Prostate gland (tissue), 2 donors: ENCODE data around the gene ALG8. TPM values are rescaled to one million over a fixed set of nuclear protein-coding genes. Genes with fewer than 3 reads are reported as not detected.

Experiments
- DNase-seq: peaks from one replicate; pipeline ENCODE4 v3.0.0-alpha.2; 2019; ENCODE audit warnings: low spot score
- H3K27ac ChIP-seq, 2 donors: fragments of 200-600 bp; sonication (generic); 2 replicates each; pipeline ENCODE4 v1.5.1; 2017 to 2019
- H3K27me3 ChIP-seq: fragments of 200-600 bp; sonication (generic); replicated peaks from 2 replicates; pipeline ENCODE4 v1.5.1; 2019; ENCODE audit not compliant: insufficient read depth
- H3K36me3 ChIP-seq, 2 donors: fragments of 200-600 bp; sonication (generic); 1 replicate in 1 of 2; 2 replicates in 1 of 2; pipeline versions ENCODE4 v1.5.1 to v1.8.1; 2017 to 2019
- H3K4me1 ChIP-seq: fragments of 200-600 bp; sonication (generic); replicated peaks from 2 replicates; pipeline ENCODE4 v1.5.1; 2019
- H3K4me3 ChIP-seq, 2 donors: fragments of 200-600 bp; sonication (generic); 2 replicates each; pipeline ENCODE4 v1.5.1; 2017 to 2019
- H3K9me3 ChIP-seq: fragments of 200-600 bp; sonication (generic); 2 replicates; pipeline ENCODE4 v1.5.1; 2017
- CTCF ChIP-seq, 4 experiments: fragments of 200-600 bp in 2 of 4; fragments of 450-650 bp in 2 of 4; sonication (generic) in 2 of 4; IDR thresholded peaks; 1 replicate in 3 of 4; 2 replicates in 1 of 4; pipeline ENCODE4 v1.5.1; 2016 to 2019; ENCODE audit warnings: antibody characterized with exemption in 4 of 4, mild to moderate bottlenecking in 2 of 4, moderate library complexity in 2 of 4
- POLR2A ChIP-seq: fragments of 450-650 bp; IDR thresholded peaks from one replicate; pipeline ENCODE4 v1.6.1; 2016; ENCODE audit warnings: antibody characterized with exemption, mild to moderate bottlenecking
- POLR2AphosphoS5 ChIP-seq: sonication (generic); formaldehyde crosslinking; IDR thresholded peaks from one replicate; pipeline ENCODE4 v1.6.1; 2017; ENCODE audit warnings: antibody characterized with exemption
- WGBS: methylation state at CpG from one replicate; pipeline ENCODE4 v1.1.5; 2018; 5-methylcytosine and 5-hydroxymethylcytosine counted together
- intact Hi-C: fragments of 100-400 bp; cut with DNase I; formaldehyde crosslinking; loops from one replicate; pipeline ENCODE4 v1.14.2; 2022
- total RNA-seq, 2 donors: library from RNA; depleted of rRNA; stranded (reverse); fragments of >200 nt; gene quantifications; one replicate each; pipeline ENCODE4 v1.1.0, GENCODE V29; 2016

Gene ALG8
- total RNA-seq, 2 donors from 2014 or later = 34.0 to 50.3 TPM

GRCh38 chr11:78138694-78139421, 568 bp downstream of the ALG8 start:
- H3K36me3 ChIP-seq = no peaks in the 10 kb centered on the region
- no peaks in the 10 kb centered on the region for H3K27me3 ChIP-seq
- TF ChIP-seq CTCF (IDR thresholded peaks at IDR 0.05) = no peak
- no peak for TF ChIP-seq POLR2A
- no peak for TF ChIP-seq POLR2AphosphoS5
- H3K9me3 ChIP-seq = no peaks in the 10 kb centered on the region
- intact Hi-C loops = no loop called here
- WGBS = 21% methylated on average over 12 of the region's 12 CpGs
- peaks cover 4% of the 10 kb centered on the region for H3K4me1 ChIP-seq
- peak overlapping the region; percentile 59 to 70 for H3K27ac ChIP-seq
- no peak for DNase-seq
- peak overlapping the region; percentile 50 to 75 for H3K4me3 ChIP-seq

GRCh38 chr11:78138291-78138690, 1.1 kb downstream of the ALG8 start:
- Histone ChIP-seq H3K36me3 (no peaks in the 10 kb centered on the region), H3K27ac (no peak overlapping the region), H3K9me3 (no peaks in the 10 kb centered on the region), H3K4me3 (no peak overlapping the region), H3K4me1 (peaks cover 4% of the 10 kb centered on the region), H3K27me3 (no peaks in the 10 kb centered on the region)
- TF ChIP-seq CTCF (IDR thresholded peaks at IDR 0.05) (no peak), POLR2A (no peak), POLR2AphosphoS5 (no peak)
- intact Hi-C loops = no loop called here
- DNase-seq = no peak
- 94% methylated on average over 4 of the region's 4 CpGs for WGBS

- TF ChIP-seq POLR2AphosphoS5 = no peak
- TF ChIP-seq POLR2A = no peak
- no peak for TF ChIP-seq CTCF (IDR thresholded peaks at IDR 0.05)
Observed at GRCh38 chr11:78132475-78132874, 7.0 kb downstream of the ALG8 start.

GRCh38 chr11:78131956-78132355, 7.5 kb downstream of the ALG8 start:
- no peaks in the 10 kb centered on the region for H3K27me3 ChIP-seq
- H3K4me1 ChIP-seq = no peaks in the 10 kb centered on the region
- DNase-seq = no peak
- TF ChIP-seq CTCF (IDR thresholded peaks at IDR 0.05) = no peak
- TF ChIP-seq POLR2AphosphoS5 = no peak
- no peak for TF ChIP-seq POLR2A
- no peaks in the 10 kb centered on the region for H3K36me3 ChIP-seq
- intact Hi-C loops = no loop called here
- H3K4me3 ChIP-seq = no peak overlapping the region
- WGBS = 81% methylated on average over 3 of the region's 3 CpGs
- no peak overlapping the region for H3K27ac ChIP-seq
- H3K9me3 ChIP-seq = no peaks in the 10 kb centered on the region

More at GRCh38 chr11:78132475-78132874, 7.0 kb downstream of the ALG8 start:
- no peak overlapping the region for H3K4me3 ChIP-seq
- 95% methylated on average over 2 of the region's 2 CpGs for WGBS
- no peaks in the 10 kb centered on the region for H3K9me3 ChIP-seq
- no peak overlapping the region for H3K27ac ChIP-seq
- H3K36me3 ChIP-seq = no peaks in the 10 kb centered on the region
- H3K27me3 ChIP-seq = no peaks in the 10 kb centered on the region
- no peak for DNase-seq
- intact Hi-C loops = no loop called here
- no peaks in the 10 kb centered on the region for H3K4me1 ChIP-seq

GRCh38 chr11:78127403-78127802, 12.0 kb downstream of the ALG8 start:
- Histone ChIP-seq H3K27ac (no peak overlapping the region), H3K9me3 (no peaks in the 10 kb centered on the region), H3K4me3 (no peak overlapping the region), H3K27me3 (no peaks in the 10 kb centered on the region), H3K4me1 (no peaks in the 10 kb centered on the region), H3K36me3 (no peaks in the 10 kb centered on the region)
- intact Hi-C loops = no loop called here
- over 99% methylated on average over 3 of the region's 3 CpGs for WGBS
- TF ChIP-seq POLR2AphosphoS5 (no peak), POLR2A (no peak), CTCF (IDR thresholded peaks at IDR 0.05) (no peak)
- no peak for DNase-seq
